HUES6 (cell line): ENCODE measurements around the gene KIF26A.

Source experiments
- H3K27ac ChIP-seq: 2 replicates; pipeline ENCODE4 v1.7.0; 2013; ENCODE audit warnings: low read depth, mild to moderate bottlenecking, low read length, inconsistent platforms
- H3K27me3 ChIP-seq: 2 replicates; pipeline ENCODE4 v1.6.1; 2013; ENCODE audit warnings: low read length; ENCODE audit not compliant: control insufficient read depth, insufficient read depth
- H3K36me3 ChIP-seq: 2 replicates; pipeline ENCODE4 v1.6.1; 2013; ENCODE audit warnings: low read length; ENCODE audit not compliant: control insufficient read depth, insufficient read depth
- H3K4me1 ChIP-seq: 2 replicates; pipeline ENCODE4 v1.6.1; 2013; ENCODE audit warnings: low read length; ENCODE audit not compliant: control insufficient read depth, insufficient read depth
- H3K4me3 ChIP-seq: 2 replicates; pipeline ENCODE4 v1.5.1; 2013; ENCODE audit warnings: low read depth, low read length
- H3K9ac ChIP-seq: one replicate; pipeline ENCODE4 v1.6.1; 2013; ENCODE audit warnings: mild to moderate bottlenecking, low read length
- H3K9me3 ChIP-seq: 2 replicates; pipeline ENCODE4 v1.6.1; 2013; ENCODE audit warnings: low read depth, low read length; ENCODE audit not compliant: control insufficient read depth, insufficient read depth

The KIF26A gene

GRCh38 chr14:104194016-104194415, 55.6 kb downstream of the KIF26A start:
- no peaks in the 10 kb centered on the region for H3K36me3 ChIP-seq
- H3K27ac ChIP-seq: no peak overlapping the region
- H3K4me1 ChIP-seq: peaks cover 4% of the 10 kb centered on the region; the same call in 1 of the 2 replicates
- H3K9me3 ChIP-seq: no peaks in the 10 kb centered on the region
- H3K27me3 ChIP-seq: peaks cover 6% of the 10 kb centered on the region; the same call in 1 of the 2 replicates
- no peak overlapping the region for H3K9ac ChIP-seq
- H3K4me3 ChIP-seq: no peak overlapping the region

DNA sequence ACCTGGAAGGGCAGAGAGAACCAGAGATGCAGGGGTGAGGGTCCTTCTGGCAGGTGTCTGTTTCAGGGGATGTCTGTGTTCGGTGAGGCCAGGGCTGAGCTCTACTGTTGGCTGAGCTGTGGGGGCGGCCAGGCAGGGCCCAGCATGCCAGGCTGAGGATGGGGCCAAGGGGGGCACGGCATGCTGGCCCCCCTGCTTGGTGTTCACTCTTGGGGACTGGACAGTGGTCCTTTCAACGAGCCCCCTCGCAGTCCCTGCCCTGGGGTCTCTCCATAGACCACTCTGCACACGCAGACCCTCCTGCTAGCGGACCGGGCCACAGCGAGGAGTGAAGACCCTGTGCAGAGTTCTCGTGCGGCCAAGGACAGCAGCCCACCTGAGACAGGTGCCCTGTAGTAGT, 56.3 kb downstream of the KIF26A start:
- H3K4me3 ChIP-seq: no peak overlapping the region
- peaks cover 6% of the 10 kb centered on the region; the same call in 1 of the 2 replicates for H3K27me3 ChIP-seq
- no peaks in the 10 kb centered on the region for H3K36me3 ChIP-seq
- no peaks in the 10 kb centered on the region for H3K9me3 ChIP-seq
- no peak overlapping the region for H3K27ac ChIP-seq
- H3K4me1 ChIP-seq: peaks cover 4% of the 10 kb centered on the region; the same call in 1 of the 2 replicates
- H3K9ac ChIP-seq: no peak overlapping the region

- no peak overlapping the region for H3K27ac ChIP-seq
- peaks cover 4% of the 10 kb centered on the region; the same call in 1 of the 2 replicates for H3K4me1 ChIP-seq
- no peaks in the 10 kb centered on the region for H3K36me3 ChIP-seq
- H3K9ac ChIP-seq: no peak overlapping the region
- no peaks in the 10 kb centered on the region for H3K9me3 ChIP-seq
- H3K4me3 ChIP-seq: no peak overlapping the region
- peaks cover 6% of the 10 kb centered on the region; the same call in 1 of the 2 replicates for H3K27me3 ChIP-seq
Observed at GRCh38 chr14:104195361-104195760, 57.0 kb downstream of the KIF26A start.

DNA sequence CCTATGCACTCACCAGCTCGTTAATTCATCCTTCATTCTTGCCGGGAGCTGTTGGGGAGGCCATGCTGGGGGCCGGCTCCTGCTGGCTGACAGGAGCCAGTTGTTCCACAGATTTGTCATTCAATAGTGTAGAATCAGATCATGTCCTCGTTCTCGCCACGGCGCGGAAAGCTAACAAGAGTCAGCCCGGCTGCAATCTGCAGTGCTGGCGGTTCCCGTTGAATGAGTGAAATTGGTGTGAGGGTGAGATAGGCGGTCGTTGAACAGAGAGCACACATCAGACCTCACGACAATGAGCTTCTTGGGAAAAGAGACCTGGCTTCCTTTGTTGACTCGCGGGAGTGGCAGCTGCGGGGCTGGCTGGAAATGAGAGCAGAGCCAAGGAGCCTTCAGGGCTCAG, 57.5 kb downstream of the KIF26A start:
- H3K27ac ChIP-seq: no peak overlapping the region
- H3K9me3 ChIP-seq: no peaks in the 10 kb centered on the region
- H3K4me3 ChIP-seq: no peak overlapping the region
- H3K4me1 ChIP-seq: peaks cover 4% of the 10 kb centered on the region; the same call in 1 of the 2 replicates
- H3K36me3 ChIP-seq: no peaks in the 10 kb centered on the region
- no peak overlapping the region for H3K9ac ChIP-seq
- H3K27me3 ChIP-seq: peaks cover 6% of the 10 kb centered on the region; the same call in 1 of the 2 replicates

DNA sequence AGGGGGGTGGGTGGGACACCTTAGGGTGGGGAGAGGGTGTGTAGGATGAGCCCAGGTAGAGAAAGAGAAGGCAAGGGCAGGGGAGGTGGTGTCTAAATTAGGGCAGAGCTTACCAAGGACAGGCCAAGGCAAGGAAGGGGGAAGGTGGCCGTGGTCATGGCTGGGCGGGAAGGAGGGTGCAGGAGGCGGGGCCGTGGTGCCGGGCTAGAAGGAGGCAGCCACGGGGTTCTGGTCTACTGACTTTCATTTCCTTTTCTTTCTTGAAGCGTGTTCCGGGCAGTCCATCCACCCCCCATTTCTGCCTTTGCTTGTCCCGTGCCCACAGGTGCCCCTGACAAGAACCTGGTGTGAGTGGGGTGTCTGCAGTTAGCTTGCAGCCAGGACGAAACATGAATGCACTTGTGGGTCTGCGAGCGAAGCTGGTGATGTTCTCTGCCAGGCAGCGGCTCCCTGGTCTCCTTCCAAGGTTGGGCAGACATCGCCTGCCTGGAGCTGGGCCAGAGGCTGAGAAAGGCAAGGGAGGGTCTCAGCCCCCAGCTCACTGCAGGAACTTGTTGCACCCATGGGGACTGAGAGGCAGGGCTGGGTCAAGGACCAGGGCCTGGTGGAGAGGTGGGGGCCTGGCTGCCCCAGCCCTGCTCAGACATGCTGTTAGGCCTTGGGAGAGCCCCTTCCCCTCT, 58.2 kb downstream of the KIF26A start:
- no peak overlapping the region for H3K27ac ChIP-seq
- H3K9me3 ChIP-seq: no peaks in the 10 kb centered on the region
- H3K36me3 ChIP-seq: no peaks in the 10 kb centered on the region
- H3K27me3 ChIP-seq: peaks cover 6% of the 10 kb centered on the region; the same call in 1 of the 2 replicates
- H3K4me3 ChIP-seq: no peak overlapping the region
- H3K4me1 ChIP-seq: peaks cover 4% of the 10 kb centered on the region; the same call in 1 of the 2 replicates
- no peak overlapping the region for H3K9ac ChIP-seq

DNA sequence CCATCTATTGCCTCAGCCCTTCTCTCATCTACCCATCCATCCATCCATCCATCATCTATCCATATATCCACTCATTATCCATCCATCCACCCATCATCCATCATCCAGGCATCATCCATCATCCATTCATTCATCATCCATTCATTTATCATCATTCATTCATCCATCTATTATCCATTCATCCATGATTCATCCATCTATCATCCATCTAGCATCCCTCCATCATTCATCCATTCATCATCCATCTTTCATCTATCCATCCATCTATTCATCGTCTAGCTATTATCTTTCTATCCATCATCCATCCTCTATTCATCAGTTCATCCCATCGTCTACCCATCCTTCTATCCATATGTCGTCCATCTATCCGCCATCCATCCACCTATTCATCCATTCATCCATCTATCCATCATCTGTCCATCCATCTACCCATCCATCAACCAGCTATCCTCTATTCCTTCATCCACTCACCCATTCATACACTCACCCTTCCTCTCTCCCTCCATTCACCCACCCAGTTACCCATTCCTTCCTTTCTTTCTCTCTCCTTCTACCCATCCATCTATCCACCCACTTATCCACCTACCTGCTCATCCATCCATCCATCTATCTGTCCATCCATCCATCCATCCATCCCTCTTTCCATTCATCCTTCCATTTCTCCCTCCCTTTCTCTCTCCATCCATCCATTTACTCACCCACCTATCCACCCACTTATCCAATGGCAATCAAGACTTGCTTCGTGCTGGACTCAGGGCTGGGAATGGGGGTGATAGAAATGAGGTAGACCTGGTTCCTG, 59.3 kb downstream of the KIF26A start:
- no peak overlapping the region for H3K9ac ChIP-seq
- H3K4me3 ChIP-seq: no peak overlapping the region
- no peaks in the 10 kb centered on the region for H3K36me3 ChIP-seq
- H3K9me3 ChIP-seq: no peaks in the 10 kb centered on the region
- H3K27me3 ChIP-seq: peaks cover 8% of the 10 kb centered on the region; the same call in 1 of the 2 replicates
- peaks cover 4% of the 10 kb centered on the region; the same call in 1 of the 2 replicates for H3K4me1 ChIP-seq
- no peak overlapping the region for H3K27ac ChIP-seq

GRCh38 chr14:104199266-104199895, 61.0 kb downstream of the KIF26A start:
- Histone ChIP-seq H3K9me3 (no peaks in the 10 kb centered on the region), H3K4me3 (no peak overlapping the region), H3K27ac (no peak overlapping the region), H3K36me3 (no peaks in the 10 kb centered on the region), H3K27me3 (peaks cover 10% of the 10 kb centered on the region; the same call in 1 of the 2 replicates), H3K4me1 (peaks cover 4% of the 10 kb centered on the region; the same call in 1 of the 2 replicates), H3K9ac (no peak overlapping the region)

- H3K9ac ChIP-seq: no peak overlapping the region
- H3K36me3 ChIP-seq: no peaks in the 10 kb centered on the region
Observed at GRCh38 chr14:104200106-104200505, 61.7 kb downstream of the KIF26A start.

GRCh38 chr14:104200591-104200990, 62.2 kb downstream of the KIF26A start:
- H3K27me3 ChIP-seq: peaks cover 14% of the 10 kb centered on the region; the same call in 1 of the 2 replicates
- H3K36me3 ChIP-seq: no peaks in the 10 kb centered on the region
- peaks cover 4% of the 10 kb centered on the region; the same call in 1 of the 2 replicates for H3K4me1 ChIP-seq
- H3K9ac ChIP-seq: no peak overlapping the region
- no peak overlapping the region for H3K27ac ChIP-seq
- no peaks in the 10 kb centered on the region; the same call in 1 of the 2 replicates for H3K9me3 ChIP-seq
- no peak overlapping the region for H3K4me3 ChIP-seq

More at GRCh38 chr14:104200106-104200505, 61.7 kb downstream of the KIF26A start:
- Histone ChIP-seq H3K9me3 (no peaks in the 10 kb centered on the region; the same call in 1 of the 2 replicates), H3K4me3 (no peak overlapping the region), H3K27ac (no peak overlapping the region), H3K27me3 (peaks cover 11% of the 10 kb centered on the region; the same call in 1 of the 2 replicates), H3K4me1 (peaks cover 4% of the 10 kb centered on the region; the same call in 1 of the 2 replicates)

GRCh38 chr14:104201063-104201462, 62.7 kb downstream of the KIF26A start:
- Histone ChIP-seq H3K9me3 (no peaks in the 10 kb centered on the region; the same call in 1 of the 2 replicates), H3K4me3 (no peak overlapping the region), H3K27me3 (peaks cover 14% of the 10 kb centered on the region; the same call in 1 of the 2 replicates), H3K36me3 (no peaks in the 10 kb centered on the region), H3K9ac (no peak overlapping the region), H3K4me1 (peaks cover 4% of the 10 kb centered on the region; the same call in 1 of the 2 replicates), H3K27ac (no peak overlapping the region)
